Measurements from ENCODE around the gene SNX8.

SNX8 gene

DNA sequence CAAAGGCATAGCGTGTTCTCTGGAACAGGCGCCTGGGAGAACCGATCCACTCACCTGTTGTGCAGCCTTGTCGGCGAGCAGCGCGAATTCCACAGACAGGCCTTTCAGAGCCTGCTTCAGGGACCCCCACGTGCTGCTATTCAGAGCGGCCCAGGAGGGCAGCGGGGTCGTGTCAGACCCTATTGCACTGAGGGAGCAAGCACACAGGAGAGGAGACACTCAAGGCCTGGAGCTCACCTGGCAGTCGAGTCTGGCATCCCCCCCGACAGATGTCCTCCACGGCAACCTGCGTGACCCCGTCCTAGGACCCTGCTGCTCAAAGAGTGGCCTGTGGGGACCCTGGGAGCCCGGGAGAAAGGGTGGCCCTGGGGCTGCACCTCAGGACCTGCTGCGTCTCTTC, 51.1 kb downstream of the SNX8 start:
- no peak for DNase-seq (ENCODE audit: low read depth in 2 of 2)

DNA sequence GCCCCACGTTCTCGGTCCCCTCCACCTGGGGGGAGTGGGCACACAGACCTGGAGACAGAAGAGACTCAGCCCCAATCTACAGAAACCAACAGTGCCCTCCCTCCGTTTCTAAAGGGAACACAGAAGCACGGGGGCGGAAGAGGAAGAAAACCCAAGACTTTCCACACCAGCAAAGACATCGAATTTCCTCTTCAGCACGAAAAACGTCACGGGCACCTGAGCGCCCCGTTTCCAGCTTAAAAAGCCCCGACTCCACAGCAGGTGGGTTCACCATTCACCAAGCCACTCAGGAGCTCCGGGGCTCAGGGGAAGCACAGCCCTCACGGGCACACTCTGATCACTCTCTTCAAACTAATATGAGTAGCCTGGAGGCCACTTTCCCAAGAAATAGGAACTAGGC, 52.6 kb downstream of the SNX8 start:
- no peak for DNase-seq (ENCODE audit: low read depth in 2 of 2)

DNA sequence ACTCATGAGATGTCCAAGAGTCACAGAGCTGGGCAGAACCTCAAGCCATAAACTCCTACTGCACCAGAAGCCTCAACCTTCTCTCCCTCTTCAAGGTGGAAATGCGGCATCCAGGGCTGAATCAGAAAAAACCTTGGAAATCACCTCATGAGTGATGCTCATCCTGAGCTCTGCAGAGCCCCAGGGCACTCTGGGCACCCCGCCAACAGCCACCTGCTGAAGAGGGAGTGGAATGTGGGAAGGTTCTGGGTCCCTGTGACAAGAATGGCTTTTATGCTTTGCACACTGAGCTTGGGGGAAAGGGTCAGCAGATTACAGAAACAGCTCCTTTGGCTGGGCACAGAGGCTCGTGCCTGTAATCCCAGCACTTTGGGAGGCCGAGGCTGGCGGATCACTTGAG, 53.4 kb downstream of the SNX8 start:
- DNase-seq (ENCODE audit: low read depth in 2 of 2), result no peak

DNA sequence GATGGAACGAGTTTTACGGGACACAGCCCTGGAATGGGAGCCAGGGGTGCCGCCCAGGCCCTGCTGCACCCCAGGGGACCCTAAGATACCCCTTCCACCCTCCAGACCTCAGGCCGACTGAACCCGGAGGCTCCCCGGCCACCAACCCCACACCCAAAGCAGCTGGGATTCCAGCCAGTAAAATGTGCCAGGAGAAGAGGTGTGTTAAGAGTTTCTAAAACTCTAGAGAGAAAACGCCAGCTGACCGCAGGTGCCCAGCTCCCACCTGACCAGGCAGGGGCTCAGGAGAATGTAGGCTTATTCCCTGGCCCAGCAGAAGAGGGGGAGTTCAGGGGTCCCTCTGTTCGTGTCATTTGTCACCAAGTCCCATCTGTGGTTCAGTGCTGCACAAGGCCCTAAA, 54.8 kb downstream of the SNX8 start:
- no peak for DNase-seq (ENCODE audit: low read depth in 2 of 2)

DNA sequence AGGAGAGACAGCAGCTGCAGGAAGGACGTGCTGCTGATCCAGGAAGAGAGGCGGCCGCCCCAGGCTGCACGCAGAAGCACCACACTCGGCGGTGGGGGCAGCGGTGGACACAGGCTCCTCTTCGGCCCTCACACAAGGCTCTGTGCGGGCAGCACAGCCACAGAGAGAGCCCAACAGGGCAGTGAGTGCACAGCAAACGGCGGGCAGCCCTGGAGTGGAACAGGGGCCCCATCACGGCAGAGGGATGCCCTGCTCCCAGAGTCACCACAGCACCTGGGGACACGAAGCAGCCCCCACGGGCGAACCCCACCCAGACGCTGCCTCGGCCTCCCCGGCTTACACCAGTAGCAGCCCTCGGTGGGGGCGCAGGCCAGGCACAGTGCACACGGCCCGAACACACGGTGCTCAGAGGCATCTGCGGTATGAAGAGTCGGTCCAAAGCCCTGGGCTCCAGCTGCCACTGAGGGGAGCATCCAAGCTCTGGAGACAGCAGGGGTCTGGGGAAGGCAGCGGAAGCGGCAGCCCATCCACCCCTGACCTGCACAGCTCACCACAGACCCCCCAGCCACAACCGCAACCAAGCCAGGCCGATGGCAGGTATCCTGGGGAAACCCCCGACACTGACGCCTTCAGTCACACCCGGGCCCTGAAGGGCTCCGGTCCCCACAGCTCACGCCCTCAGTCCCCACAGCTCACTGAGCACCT, 55.4 kb downstream of the SNX8 start:
- no peak for DNase-seq (ENCODE audit: low read depth in 2 of 2)

DNA sequence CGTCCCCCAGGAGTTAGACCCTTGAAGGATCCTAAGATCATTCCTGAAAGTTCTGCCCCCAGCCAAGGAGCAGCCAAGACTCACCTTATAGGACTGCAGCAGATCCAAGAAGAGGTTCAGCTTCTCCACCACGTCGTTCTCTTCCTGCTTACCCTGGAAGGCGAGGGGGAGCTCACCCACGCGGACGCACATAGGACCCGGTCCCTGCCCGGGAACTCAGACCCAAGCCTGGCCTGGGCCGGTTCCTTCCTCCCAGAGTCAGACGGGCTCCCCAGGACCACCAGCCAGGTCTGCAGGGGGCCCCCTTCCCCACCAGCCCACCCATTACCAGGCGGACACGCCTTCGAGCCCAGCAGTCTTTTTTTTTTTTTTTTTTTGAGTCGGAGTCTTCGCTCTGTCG, 56.6 kb downstream of the SNX8 start:
- no peak for DNase-seq (ENCODE audit: low read depth in 2 of 2)

DNA sequence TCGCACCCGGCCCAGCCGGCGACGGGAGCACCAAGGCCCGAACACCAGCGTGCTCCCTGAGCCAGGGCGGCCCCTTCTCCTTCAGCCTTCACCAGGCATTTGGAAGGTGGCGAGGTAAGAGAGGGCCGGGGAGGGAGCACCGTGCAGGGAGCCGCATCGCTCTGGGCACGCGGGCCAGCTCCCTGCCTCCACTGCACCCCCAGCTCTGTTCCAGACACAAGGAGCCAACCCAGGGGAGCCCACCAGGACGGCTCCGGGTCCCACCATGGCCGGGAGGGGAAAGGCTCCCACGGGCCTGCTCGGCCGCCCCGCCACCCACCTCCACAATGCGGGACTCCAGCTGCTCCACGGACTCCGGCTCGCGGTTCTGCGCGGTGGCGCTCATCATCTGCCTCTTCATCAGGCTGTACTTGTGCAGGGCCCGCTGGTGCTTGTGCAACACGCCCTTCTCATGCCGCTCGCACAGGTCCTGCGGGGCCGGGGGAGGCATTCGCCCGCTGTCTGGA, 57.1 kb downstream of the SNX8 start:
- DNase-seq (ENCODE audit: low read depth in 2 of 2), result no peak

DNA sequence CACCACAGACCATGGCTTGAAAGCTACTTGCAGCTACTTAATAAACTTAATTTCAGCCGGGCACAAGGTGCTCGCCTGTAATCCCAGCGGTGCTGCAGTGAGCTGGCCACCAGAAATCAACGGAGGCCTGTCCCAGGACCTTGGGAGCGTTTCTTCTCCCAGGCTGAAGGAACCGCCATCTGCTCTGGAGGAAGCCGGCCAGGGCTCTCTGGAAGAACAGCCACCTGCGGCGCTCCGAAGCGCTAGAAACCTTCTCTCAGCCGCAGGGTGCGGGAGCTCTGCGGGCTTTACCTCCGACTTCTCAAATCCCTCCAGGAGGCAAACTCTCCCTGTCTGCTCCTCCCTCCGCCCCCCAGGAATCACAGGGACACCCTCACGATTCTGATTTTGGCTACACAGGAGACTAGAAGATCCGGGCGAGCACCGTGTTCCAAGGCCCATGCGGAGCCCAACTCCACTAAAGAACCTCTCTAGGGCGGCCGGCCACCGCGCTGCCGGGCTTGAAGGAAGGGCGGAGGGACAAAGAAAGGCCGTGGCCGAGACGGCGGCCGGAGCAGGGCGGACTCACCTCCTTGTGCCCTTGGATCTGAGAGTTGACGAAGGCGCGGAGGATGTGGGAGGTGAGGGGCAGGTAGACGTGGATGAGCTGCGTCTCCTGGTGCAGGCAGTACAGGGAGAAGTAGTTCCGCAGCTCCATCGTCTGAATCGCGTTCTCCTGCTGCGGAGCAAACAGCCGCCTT, 57.8 kb downstream of the SNX8 start:
- no peak for DNase-seq (ENCODE audit: low read depth in 2 of 2)

DNA sequence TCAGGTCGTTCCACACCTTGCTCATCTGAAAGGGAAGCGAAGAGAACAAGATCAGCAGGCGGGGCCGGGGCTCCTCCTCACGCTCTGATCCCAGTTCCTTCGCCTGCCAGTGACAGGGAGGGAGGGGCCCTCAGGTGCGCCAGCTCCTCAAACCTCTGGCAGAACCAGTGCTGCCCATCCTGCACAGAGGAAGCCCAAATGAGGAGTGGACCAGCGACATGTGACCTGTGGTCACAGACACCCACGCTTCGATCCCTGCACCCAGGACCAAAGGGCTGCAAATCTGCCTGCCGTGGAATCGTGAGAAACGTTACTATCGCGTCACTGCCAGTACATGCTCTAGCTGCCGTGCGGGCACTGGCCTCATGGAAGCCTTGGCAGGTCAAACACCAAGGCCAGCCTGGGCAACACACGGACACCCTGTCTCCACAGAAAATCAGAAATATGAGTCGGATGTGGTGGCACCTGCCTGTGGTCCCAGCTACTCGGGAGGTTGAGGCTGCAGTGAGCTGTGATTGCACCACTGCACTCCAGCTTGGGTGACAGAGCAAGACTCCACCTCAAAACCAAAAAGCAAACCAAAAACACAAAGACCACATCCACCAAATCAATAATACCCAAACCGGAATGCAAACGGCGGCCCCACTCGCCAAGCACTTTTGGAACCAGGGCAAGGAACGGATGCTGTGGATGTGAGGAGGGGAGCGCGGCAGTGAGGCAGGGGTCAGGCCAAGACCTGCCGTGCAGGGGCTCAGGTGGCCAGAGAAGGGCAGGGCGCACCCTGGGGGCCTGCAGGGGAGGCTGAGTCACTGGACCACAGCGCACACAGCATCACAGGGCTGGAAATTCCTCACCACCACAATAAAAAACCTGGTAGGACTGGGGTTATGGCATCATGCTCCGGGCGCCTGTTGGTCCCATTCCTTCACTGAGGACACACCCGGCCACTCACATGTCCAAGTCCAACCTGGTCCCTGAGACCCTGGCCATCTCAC, 58.8 kb downstream of the SNX8 start:
- DNase-seq (ENCODE audit: low read depth in 2 of 2), result no peak

DNA sequence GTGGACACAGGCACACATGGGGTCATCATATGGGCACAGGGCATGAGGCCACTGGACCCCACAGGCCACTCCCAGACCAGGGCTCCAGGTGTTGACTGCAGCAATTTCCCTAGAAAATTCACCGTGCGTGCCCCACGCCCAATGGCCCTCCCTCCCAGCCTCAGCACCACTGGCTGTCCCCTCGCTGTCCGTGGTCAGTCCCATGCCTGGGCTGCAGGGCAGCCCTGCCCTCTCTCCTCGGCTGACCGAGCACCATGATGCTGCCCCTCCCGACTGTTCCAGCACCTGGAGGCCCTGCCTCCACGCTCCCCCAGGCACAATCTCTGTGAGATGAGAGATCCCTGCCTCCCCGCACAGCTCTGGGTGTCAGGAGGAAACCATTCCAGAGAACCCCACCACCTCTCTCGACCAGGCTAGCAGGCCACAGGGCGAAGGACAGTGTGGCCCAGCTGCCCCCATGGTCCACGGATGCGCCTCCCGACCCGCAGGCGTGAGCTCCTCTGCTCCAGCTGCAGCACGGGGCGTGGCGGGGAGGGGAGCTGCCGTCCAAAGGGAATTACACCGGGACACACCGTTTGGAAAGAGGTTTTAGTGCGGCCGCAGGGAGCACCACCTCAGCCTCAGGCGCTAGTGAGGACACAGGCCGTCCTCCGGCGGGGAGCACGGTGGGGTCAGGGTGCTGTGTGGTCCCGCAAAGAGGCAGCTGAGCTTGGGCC, 59.7 kb downstream of the SNX8 start:
- no peak for DNase-seq (ENCODE audit: low read depth in 2 of 2)

DNA sequence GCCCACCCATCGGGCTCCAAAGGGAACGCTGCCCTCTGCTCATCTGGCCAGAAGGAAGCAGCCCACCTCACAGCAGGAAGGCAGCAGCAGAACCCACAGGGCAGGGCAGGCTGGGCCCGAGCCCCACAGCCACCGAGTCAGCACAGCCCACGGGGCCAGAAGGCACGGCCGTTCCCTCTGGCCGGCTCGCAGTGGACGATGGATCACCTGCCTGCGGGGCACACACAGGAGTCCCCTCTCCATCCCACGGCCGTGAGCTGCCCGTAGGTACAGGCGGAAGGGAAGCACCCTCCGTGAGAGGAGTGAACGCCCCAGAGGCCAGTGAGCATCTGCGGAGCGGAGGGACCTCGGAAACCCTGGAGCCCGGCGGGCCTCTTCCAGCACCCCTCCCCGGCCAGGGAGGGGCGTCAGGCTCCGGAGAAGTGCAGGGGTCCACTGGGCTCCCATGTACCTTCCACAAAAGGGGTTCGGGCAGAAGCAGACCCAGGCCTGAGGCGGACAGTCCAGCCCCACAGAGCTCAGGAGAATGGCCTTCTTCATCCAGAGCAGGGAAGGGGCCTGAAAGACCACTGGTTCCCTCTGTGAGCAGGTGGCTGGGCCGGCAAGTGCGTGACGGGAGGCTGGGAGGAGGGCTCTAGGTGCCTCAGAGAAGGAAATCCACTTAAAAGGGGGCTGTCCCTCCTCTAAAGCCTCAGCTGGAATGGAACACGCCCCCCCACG, 60.6 kb downstream of the SNX8 start:
- no peak for DNase-seq (ENCODE audit: low read depth in 2 of 2)

DNA sequence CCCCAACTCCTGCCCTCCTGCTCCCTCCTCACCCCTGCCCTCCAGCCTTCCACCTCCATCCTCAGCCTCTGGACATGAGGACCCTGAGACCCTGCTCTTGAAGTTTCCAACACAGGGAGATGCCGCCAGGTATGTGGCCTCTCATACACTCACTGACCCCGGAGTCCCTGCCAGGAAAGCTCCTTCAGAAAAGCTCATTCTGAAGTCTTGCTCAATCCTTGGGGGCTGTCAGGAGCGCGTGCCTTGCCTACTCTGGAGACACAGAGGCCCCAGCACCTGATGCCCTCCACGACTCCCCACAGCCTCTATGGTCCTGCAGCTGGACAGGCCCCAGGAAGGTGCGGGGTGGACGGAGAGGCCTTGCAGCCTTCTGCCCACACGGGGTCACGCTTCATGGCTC, 61.2 kb downstream of the SNX8 start:
- DNase-seq (ENCODE audit: low read depth in 2 of 2), result no peak

DNA sequence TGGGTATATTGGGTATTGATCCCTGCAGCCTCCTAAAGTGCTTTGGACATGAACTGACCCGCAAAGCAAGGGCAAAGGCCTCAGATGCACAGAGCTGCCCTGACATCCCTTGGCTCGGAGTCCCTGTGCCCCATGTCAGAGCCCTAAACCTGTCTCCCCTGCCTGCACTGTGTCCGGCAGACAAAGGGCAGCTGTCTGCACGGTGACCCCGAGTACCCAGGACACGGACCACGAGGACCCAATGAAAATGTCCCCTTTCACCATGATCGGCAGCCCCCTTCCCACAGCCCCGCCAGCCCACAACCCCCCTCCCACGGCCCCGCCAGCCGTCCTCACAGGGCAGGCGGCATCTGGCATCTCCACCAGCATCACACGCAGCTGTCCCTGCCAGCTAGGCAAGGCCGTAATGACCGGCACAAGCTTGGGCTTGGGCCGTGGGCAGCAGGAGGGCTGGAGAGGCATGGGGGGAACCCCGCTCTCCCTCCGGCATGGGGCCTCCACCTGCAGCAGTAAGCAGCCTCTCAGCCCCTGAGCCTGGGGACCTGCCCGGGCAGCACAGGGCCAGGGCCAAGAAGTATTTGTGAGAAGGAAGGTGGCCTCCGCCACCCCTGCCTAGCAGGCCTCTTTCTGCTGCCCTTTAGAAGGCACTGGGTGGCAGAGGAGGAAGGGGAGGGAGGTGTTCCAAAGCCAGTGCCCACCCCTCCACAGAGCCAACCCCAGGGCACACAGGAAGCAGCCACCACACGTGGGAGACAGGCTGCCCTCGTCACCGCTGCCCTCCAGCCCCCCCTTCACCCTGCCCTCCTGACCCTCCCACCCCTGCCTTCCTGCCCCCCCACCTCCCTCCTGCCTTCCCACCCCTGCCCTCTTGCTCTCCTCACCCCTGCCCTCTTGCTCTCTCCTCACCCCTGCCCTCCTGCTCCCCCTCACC, 62.1 kb downstream of the SNX8 start:
- no peak for DNase-seq (ENCODE audit: low read depth in 2 of 2)

DNA sequence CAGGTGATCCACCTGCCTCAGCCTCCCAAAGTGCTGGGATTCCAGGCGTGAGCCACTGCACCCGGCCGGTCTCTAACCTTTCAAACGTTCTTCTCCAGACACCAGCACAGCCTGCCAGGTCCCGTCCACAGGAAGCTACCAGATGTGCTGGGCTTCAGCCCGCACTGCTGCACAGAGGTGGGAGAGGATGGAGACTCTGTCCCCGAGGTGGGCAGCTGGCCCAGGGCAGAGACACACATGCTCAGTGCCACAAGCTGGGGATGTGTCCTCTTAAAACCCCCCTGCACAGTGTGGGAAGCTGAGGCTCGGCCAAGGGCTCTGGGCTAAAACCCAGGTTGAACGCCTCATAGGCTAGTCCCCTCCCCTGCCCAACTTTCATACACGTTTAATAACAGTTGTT, 62.9 kb downstream of the SNX8 start:
- DNase-seq (ENCODE audit: low read depth in 2 of 2), result no peak

DNA sequence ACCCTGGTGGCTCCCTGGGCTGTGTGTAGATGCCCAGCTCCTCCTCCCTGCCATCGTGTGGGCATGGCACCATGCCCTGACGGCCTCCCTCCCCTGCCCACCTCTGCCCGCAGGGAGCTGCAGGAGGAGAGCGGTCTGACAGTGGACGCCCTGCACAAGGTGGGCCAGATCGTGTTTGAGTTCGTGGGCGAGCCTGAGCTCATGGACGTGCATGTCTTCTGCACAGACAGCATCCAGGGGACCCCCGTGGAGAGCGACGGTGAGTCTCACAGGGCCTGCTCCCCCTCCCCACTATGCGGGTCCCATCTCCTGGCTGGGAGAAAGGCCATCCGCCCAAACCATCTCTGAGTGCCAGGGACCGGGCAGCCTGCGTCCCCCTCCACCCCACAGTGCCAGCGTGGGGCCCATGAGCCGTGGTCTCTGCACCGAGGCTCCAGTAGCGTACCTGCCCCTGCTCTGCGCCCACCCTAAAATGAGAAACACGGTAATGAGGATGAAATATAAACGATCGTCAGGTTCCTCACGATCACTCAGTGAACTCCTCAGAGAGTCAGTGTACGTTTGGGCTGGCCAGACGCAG, 64.4 kb downstream of the SNX8 start:
- DNase-seq (ENCODE audit: low read depth in 2 of 2), result no peak

DNA sequence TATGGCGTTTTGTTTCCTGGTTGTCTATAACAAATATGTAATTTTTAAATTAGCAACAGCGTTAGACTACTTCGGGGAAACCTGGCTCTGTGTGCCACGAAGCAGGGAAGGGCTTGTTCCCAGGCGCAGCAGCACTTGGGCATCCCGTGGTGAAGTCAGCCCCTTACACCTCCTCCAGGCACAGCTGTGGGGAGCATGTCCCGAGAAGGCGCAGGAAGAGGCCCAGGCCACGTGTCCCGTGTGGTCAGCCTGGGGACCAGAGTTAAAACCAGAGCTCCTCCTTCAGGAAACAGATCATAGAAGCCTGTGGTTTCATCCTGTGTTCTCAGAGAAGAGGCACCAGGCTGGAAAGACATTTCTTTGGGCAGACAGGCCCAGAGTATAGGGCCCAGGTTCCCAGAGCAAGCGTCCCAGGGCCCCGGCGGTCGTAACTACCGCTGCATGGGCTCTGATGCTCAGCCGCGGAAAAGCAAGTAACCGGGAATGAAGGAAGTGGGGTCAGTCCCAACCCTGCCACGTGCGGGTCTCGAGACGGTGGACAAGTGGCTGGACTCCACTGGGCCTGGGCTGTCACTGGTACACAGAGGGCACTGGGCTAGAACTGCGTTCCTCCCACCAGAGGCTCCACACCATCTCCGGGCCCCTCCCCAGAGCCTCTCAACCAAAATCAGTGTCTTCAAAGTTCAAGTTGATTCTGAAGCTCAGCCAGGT, 65.1 kb downstream of the SNX8 start:
- peak; percentile 85 to 87 for DNase-seq (ENCODE audit: low read depth in 2 of 2)

DNA sequence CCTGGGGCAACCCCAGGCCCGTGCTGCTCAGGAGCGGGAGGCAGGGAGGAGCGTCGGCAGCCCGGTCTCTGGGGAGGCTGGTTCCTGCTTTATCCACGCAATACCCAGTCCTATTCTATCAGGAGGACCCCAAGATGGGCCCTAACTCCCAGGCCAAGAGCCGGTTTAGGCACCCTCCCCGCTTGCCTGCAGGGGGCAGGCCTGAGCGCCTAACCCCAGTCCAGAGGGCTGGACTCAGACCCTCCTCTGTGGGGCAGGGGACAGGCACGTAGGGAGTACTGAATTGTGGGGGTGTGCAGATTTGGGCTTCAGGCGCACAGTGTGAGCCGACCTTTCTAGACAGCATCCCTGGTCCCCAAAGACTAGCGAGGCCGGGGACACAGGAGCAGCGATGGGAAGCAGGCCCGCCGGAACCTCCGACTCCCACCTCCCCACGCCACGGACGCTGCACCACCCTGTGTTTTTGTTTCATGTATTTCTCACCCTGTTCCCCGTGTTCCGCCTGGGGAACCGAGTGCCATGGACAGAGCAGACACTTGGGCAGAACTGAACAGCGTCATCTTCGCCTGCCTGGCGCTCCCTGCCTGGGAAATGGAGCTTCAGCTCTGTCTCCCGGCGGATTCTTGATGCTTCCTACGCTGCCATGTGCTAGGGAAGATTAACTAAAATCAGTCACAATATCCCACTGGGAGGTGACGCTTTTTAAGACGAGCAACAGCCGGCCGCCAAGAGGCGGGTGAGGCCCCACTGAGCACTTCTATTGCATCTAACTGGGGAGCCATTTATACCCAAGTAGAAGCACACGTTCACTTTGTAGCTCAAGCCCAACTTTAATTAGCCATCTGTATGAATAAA, 66.9 kb downstream of the SNX8 start:
- no peak for DNase-seq (ENCODE audit: low read depth in 2 of 2)

Measured in fibroblast of skin of left quadriceps (primary cell).